ENCODE data around the gene COX14.
"Not testable (repeated sequence)": the region's sequence is repeated elsewhere in the genome, so short reads cannot be mapped to it uniquely, and the experiment has no call there.

COX14 gene

GRCh38 chr12:50107416-50108268 is 4.4 kb upstream of the COX14 start:
- no peak for DNase-seq (ENCODE audit: low read depth)

- no peak for DNase-seq (ENCODE audit: low read depth)
Measured at GRCh38 chr12:50109319-50109718, 2.7 kb upstream of the COX14 start.

- DNase-seq (ENCODE audit: low read depth) = no peak
Measured at GRCh38 chr12:50110127-50110761, 1.8 kb upstream of the COX14 start.

GRCh38 chr12:50110762-50111351 is 1.2 kb upstream of the COX14 start:
- DNase-seq (ENCODE audit: low read depth) = no peak

- no peak for DNase-seq (ENCODE audit: low read depth)
Measured at GRCh38 chr12:50111395-50111692, 692 bp upstream of the COX14 start.

GRCh38 chr12:50112456-50113218 is 601 bp downstream of the COX14 start:
- DNase-seq (ENCODE audit: low read depth) = no peak

GRCh38 chr12:50117057-50117622 is 5.1 kb downstream of the COX14 start:
- DNase-seq (ENCODE audit: low read depth) = no peak

GRCh38 chr12:50119387-50119786 is 7.4 kb downstream of the COX14 start:
- no peak for DNase-seq (ENCODE audit: low read depth)

GRCh38 chr12:50120521-50120920 is 8.5 kb downstream of the COX14 start:
- DNase-seq (ENCODE audit: low read depth) = no peak

- no peak for DNase-seq (ENCODE audit: low read depth)
Measured at GRCh38 chr12:50120953-50121352, 8.9 kb downstream of the COX14 start.

GRCh38 chr12:50121641-50122040 is 9.6 kb downstream of the COX14 start:
- DNase-seq (ENCODE audit: low read depth) = no peak

GRCh38 chr12:50123203-50123602 is 11.2 kb downstream of the COX14 start:
- DNase-seq (ENCODE audit: low read depth) = no peak

- DNase-seq (ENCODE audit: low read depth) = no peak
Measured at GRCh38 chr12:50127546-50127945, 15.5 kb downstream of the COX14 start.

GRCh38 chr12:50129290-50129689 is 17.3 kb downstream of the COX14 start:
- DNase-seq (ENCODE audit: low read depth) = no peak

- DNase-seq (ENCODE audit: low read depth) = no peak
Measured at GRCh38 chr12:50132505-50133135, 20.6 kb downstream of the COX14 start.

GRCh38 chr12:50142993-50143392 is 31.0 kb downstream of the COX14 start:
- DNase-seq (ENCODE audit: low read depth) = no peak

GRCh38 chr12:50145439-50145838 is 33.4 kb downstream of the COX14 start:
- DNase-seq (ENCODE audit: low read depth) = no peak

- DNase-seq (ENCODE audit: low read depth) = no peak
Measured at GRCh38 chr12:50147281-50147680, 35.2 kb downstream of the COX14 start.

- not testable (repeated sequence) for DNase-seq (ENCODE audit: low read depth)
Measured at GRCh38 chr12:50148011-50148410, 36.0 kb downstream of the COX14 start.

- no peak for DNase-seq (ENCODE audit: low read depth)
Measured at GRCh38 chr12:50149311-50149710, 37.3 kb downstream of the COX14 start.

- no peak for DNase-seq (ENCODE audit: low read depth)
Measured at GRCh38 chr12:50151047-50151687, 39.1 kb downstream of the COX14 start.

Measured in stimulated activated CD8-positive, alpha-beta memory T cell treated with anti-CD3 and anti-CD28 coated beads, Interleukin-15, amount 100 ng/mL, for 1 hour (primary cell).